DOHH2 (cell line): ENCODE data around the gene TMEM119.
A peak's percentile ranks its signal among the peaks of the same experiment; 100 is the strongest.

Source experiments
- H3F3A ChIP-seq: fragments of 200-600 bp; sonication (generic), shearing (Covaris generic); 2 replicates; pipeline ENCODE4 v1.6.0; 2016; ENCODE audit warnings: antibody characterized with exemption, mild to moderate bottlenecking; ENCODE audit not compliant: control insufficient read depth, insufficient read depth
- H3K27ac ChIP-seq: fragments of 200-600 bp; sonication (generic); 2 replicates; pipeline ENCODE4 v1.5.1; 2014; ENCODE audit warnings: low read depth, mild to moderate bottlenecking, low read length, moderate library complexity
- H3K27me3 ChIP-seq: fragments of 200-600 bp; sonication (generic); 2 replicates; pipeline ENCODE4 v1.6.1; 2014; ENCODE audit warnings: mild to moderate bottlenecking, low read length, mixed read lengths; ENCODE audit not compliant: control insufficient read depth
- H3K36me3 ChIP-seq: fragments of 200-600 bp; sonication (generic); 2 replicates; pipeline ENCODE4 v1.6.1; 2014; ENCODE audit warnings: mild to moderate bottlenecking, low read length, moderate library complexity, mixed read lengths; ENCODE audit not compliant: control insufficient read depth
- H3K4me1 ChIP-seq: fragments of 200-600 bp; sonication (generic); 2 replicates; pipeline ENCODE4 v1.6.1; 2014; ENCODE audit warnings: mild to moderate bottlenecking, low read length, mixed read lengths; ENCODE audit not compliant: control insufficient read depth
- H3K4me2 ChIP-seq: fragments of 200-600 bp; sonication (generic); 2 replicates; pipeline ENCODE4 v1.6.0; 2014; ENCODE audit warnings: mild to moderate bottlenecking, low read length, moderate library complexity
- H3K4me3 ChIP-seq: fragments of 200-600 bp; sonication (generic); 2 replicates; pipeline ENCODE4 v1.5.1; 2014; ENCODE audit warnings: mild to moderate bottlenecking, low read length, mixed read lengths
- H3K79me2 ChIP-seq: fragments of 200-600 bp; sonication (generic); 2 replicates; pipeline ENCODE4 v1.6.1; 2014; ENCODE audit warnings: mild to moderate bottlenecking, low read length, mixed read lengths; ENCODE audit not compliant: control insufficient read depth
- H3K9me2 ChIP-seq: fragments of 200-600 bp; sonication (generic); replicated peaks from 2 replicates; pipeline ENCODE4 v1.6.1; 2014; ENCODE audit warnings: mild to moderate bottlenecking, low read length, mixed read lengths; ENCODE audit not compliant: control insufficient read depth
- H3K9me3 ChIP-seq: fragments of 200-600 bp; sonication (generic); 2 replicates; pipeline ENCODE4 v1.6.1; 2014; ENCODE audit warnings: antibody characterized with exemption, low read length, mixed read lengths; ENCODE audit not compliant: control insufficient read depth, insufficient read depth
- H4K20me1 ChIP-seq: fragments of 200-600 bp; sonication (generic); 2 replicates; pipeline ENCODE4 v1.6.0; 2014; ENCODE audit warnings: low read depth, mild to moderate bottlenecking, antibody characterized with exemption, low read length, moderate library complexity; ENCODE audit not compliant: control insufficient read depth, insufficient read depth
- CTCF ChIP-seq: fragments of 200-600 bp; sonication (generic); IDR thresholded peaks from one replicate; pipeline ENCODE4 v1.5.1; 2014; ENCODE audit warnings: antibody characterized with exemption, mild to moderate bottlenecking, low read depth, low read length; ENCODE audit not compliant: poor library complexity, severe bottlenecking
- EZH2phosphoT487 ChIP-seq: fragments of 200-600 bp; sonication (generic); IDR thresholded peaks from 2 replicates; pipeline ENCODE4 v1.6.1; 2017; ENCODE audit warnings: borderline replicate concordance, mild to moderate bottlenecking, antibody characterized with exemption, low read length, moderate library complexity, mixed read lengths

Gene TMEM119

GRCh38 chr12:108618079-108618952 is 20.4 kb upstream of the TMEM119 start:
- H3K4me3 ChIP-seq = no peak overlapping the region
- H3K9me2 ChIP-seq = no peaks in the 10 kb centered on the region
- H3K27ac ChIP-seq = no peak overlapping the region
- H3F3A ChIP-seq = no peaks in the 10 kb centered on the region
- TF ChIP-seq EZH2phosphoT487 (no peak), CTCF (peak; percentile 97)
- peaks cover 27% of the 10 kb centered on the region for H3K4me1 ChIP-seq
- no peaks in the 10 kb centered on the region for H3K36me3 ChIP-seq
- H4K20me1 ChIP-seq = no peaks in the 10 kb centered on the region
- peaks cover 10% of the 10 kb centered on the region; the same call in 1 of the 2 replicates for H3K9me3 ChIP-seq
- H3K79me2 ChIP-seq = no peaks in the 10 kb centered on the region
- peak overlapping the region; percentile 7; the same call in 1 of the 2 replicates for H3K4me2 ChIP-seq
- peaks cover 11% of the 10 kb centered on the region for H3K27me3 ChIP-seq

GRCh38 chr12:108616941-108617858 is 19.3 kb upstream of the TMEM119 start:
- Histone ChIP-seq H3K9me3 (peaks cover 10% of the 10 kb centered on the region; the same call in 1 of the 2 replicates), H3K4me2 (peak overlapping the region; percentile 25; the same call in 1 of the 2 replicates), H4K20me1 (no peaks in the 10 kb centered on the region), H3K4me1 (peaks cover 31% of the 10 kb centered on the region), H3K4me3 (no peak overlapping the region), H3K9me2 (no peaks in the 10 kb centered on the region), H3F3A (no peaks in the 10 kb centered on the region), H3K27ac (no peak overlapping the region), H3K79me2 (no peaks in the 10 kb centered on the region), H3K27me3 (peaks cover 15% of the 10 kb centered on the region), H3K36me3 (no peaks in the 10 kb centered on the region)
- no peak for TF ChIP-seq CTCF

- H3K9me3 ChIP-seq = peaks cover 10% of the 10 kb centered on the region; the same call in 1 of the 2 replicates
- no peaks in the 10 kb centered on the region for H3K36me3 ChIP-seq
- TF ChIP-seq EZH2phosphoT487 (no peak), CTCF (no peak)
- H3K4me3 ChIP-seq = no peak overlapping the region
- peaks cover 30% of the 10 kb centered on the region for H3K4me1 ChIP-seq
- no peak overlapping the region for H3K4me2 ChIP-seq
- no peaks in the 10 kb centered on the region for H3F3A ChIP-seq
- H3K9me2 ChIP-seq = no peaks in the 10 kb centered on the region
- no peaks in the 10 kb centered on the region for H4K20me1 ChIP-seq
- no peak overlapping the region for H3K27ac ChIP-seq
- peaks cover 24% of the 10 kb centered on the region for H3K27me3 ChIP-seq
- no peaks in the 10 kb centered on the region for H3K79me2 ChIP-seq
Measured at GRCh38 chr12:108616359-108616758, 18.5 kb upstream of the TMEM119 start.
